Stomach (tissue), 9 donors: ENCODE measurements around the gene ARMC6. TPM values are rescaled to one million over a fixed set of nuclear protein-coding genes. Genes with fewer than 3 reads are reported as not detected.

Experiments used
- DNase-seq, 2 donors: peaks; one replicate each; pipeline versions ENCODE4 v3.0.0 to v3.0.0-alpha.2; 2013 to 2019
- H3K27ac ChIP-seq, 5 donors: fragments of 200-600 bp in 4 of 5; sonication (generic) in 4 of 5; one replicate each; pipeline ENCODE4 v1.5.1; 2013 to 2019; ENCODE audit warnings: mild to moderate bottlenecking in 1 of 5, moderate library complexity in 1 of 5
- H3K27me3 ChIP-seq, 3 donors: fragments of 200-600 bp; sonication (generic); one replicate each; pipeline ENCODE4 v1.5.1; 2017 to 2019; ENCODE audit warnings: mixed run types in 1 of 3
- H3K36me3 ChIP-seq, 4 donors: fragments of 200-600 bp; sonication (generic); 1 replicate in 3 of 4; 2 replicates in 1 of 4; pipeline ENCODE4 v1.5.1; 2016 to 2019
- H3K4me1 ChIP-seq, 4 donors: fragments of 200-600 bp; sonication (generic); one replicate each; pipeline ENCODE4 v1.5.1; 2016 to 2019
- H3K4me3 ChIP-seq, 4 donors: fragments of 200-600 bp; sonication (generic) in 3 of 4; one replicate each; pipeline ENCODE4 v1.5.1; 2016 to 2019; ENCODE audit warnings: mild to moderate bottlenecking in 1 of 4
- H3K9me3 ChIP-seq, 4 donors: fragments of 200-600 bp; sonication (generic); one replicate each; pipeline ENCODE4 v1.5.1; 2016 to 2019
- EP300 ChIP-seq: sonication (generic); formaldehyde crosslinking; IDR thresholded peaks from one replicate; pipeline ENCODE4 v1.6.1; 2017; ENCODE audit warnings: antibody characterized with exemption
- POLR2A ChIP-seq, 4 donors: fragments of 450-650 bp; IDR thresholded peaks; one replicate each; pipeline ENCODE4 v1.6.1; 2016; ENCODE audit warnings: antibody characterized with exemption in 4 of 4, control low read depth in 2 of 4, mild to moderate bottlenecking in 1 of 4, moderate library complexity in 1 of 4
- POLR2AphosphoS5 ChIP-seq, 3 donors: sonication (generic); formaldehyde crosslinking; IDR thresholded peaks; one replicate each; pipeline ENCODE4 v1.6.1; 2016; ENCODE audit warnings: antibody characterized with exemption in 3 of 3
- WGBS, 5 donors: extraction: QIAGEN DNeasy Blood & Tissue Kit in 3 of 5; methylation state at CpG; one replicate each; pipeline versions ENCODE4 v1.1.5 to v1.1.7; 2013 to 2018; 5-methylcytosine and 5-hydroxymethylcytosine counted together
- intact Hi-C: fragments of 100-400 bp; cut with DNase I; formaldehyde crosslinking; loops from one replicate; pipeline ENCODE4 v1.15.1; 2023; ENCODE audit warnings: low total_unique reads
- polyA plus RNA-seq, 3 donors: library from polyadenylated mRNA; stranded (reverse); fragments of 200-250 nt; gene quantifications; one replicate each; pipeline ENCODE4 v1.2.3, GENCODE V29; 2013
- total RNA-seq, 5 donors: library from RNA; depleted of rRNA; stranded (reverse); fragments of >200 nt; gene quantifications; one replicate each; pipeline versions ENCODE4 v1.1.0 to v1.2.3, GENCODE V29; 2014 to 2016
- TF ChIP-seq, protein P1 (sequence below), 7 experiments: fragments of 450-650 bp in 4 of 7; fragments of 200-600 bp in 3 of 7; sonication (generic) in 3 of 7; IDR thresholded peaks; one replicate each; pipeline ENCODE4 v1.5.1; 2016 to 2019; ENCODE audit warnings: antibody characterized with exemption in 7 of 7, control low read depth in 2 of 7, mild to moderate bottlenecking in 1 of 7
- donor health status: healthy with polysubstance abuse.
- donor health status: Bipolar disorder and iron deficiency.
- donor health status: healthy.

Gene ARMC6
- total and polyA plus RNA-seq, 8 donors, result 7.0 to 63.8 (median 21.1) TPM

GRCh38 chr19:19053508-19054314, 20.3 kb downstream of the ARMC6 start:
- TF ChIP-seq POLR2A (IDR thresholded peaks at IDR 0.05), result no peak
- TF ChIP-seq, protein P1, sequence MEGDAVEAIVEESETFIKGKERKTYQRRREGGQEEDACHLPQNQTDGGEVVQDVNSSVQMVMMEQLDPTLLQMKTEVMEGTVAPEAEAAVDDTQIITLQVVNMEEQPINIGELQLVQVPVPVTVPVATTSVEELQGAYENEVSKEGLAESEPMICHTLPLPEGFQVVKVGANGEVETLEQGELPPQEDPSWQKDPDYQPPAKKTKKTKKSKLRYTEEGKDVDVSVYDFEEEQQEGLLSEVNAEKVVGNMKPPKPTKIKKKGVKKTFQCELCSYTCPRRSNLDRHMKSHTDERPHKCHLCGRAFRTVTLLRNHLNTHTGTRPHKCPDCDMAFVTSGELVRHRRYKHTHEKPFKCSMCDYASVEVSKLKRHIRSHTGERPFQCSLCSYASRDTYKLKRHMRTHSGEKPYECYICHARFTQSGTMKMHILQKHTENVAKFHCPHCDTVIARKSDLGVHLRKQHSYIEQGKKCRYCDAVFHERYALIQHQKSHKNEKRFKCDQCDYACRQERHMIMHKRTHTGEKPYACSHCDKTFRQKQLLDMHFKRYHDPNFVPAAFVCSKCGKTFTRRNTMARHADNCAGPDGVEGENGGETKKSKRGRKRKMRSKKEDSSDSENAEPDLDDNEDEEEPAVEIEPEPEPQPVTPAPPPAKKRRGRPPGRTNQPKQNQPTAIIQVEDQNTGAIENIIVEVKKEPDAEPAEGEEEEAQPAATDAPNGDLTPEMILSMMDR (IDR thresholded peaks at IDR 0.05), result peak in 5 of 7 experiments; percentile 44 to 74 (median 70)
- TF ChIP-seq POLR2AphosphoS5 (IDR thresholded peaks at IDR 0.05), result no peak
- TF ChIP-seq EP300, result no peak
- DNase-seq, result peak; percentile 70 to 81
- peaks cover 38 to 92% (median 85%) of the 10 kb centered on the region in 4 donors for H3K36me3 ChIP-seq
- no peaks in the 10 kb centered on the region for H3K4me1 ChIP-seq
- H3K27ac ChIP-seq, result no peak overlapping the region
- intact Hi-C loops, result loop anchor here (10.0 kb wide), 1 partner anchor 81 kb away; the partner anchor contains the start of gene TMEM161A
- H3K4me3 ChIP-seq, result no peak overlapping the region
- H3K9me3 ChIP-seq, result no peaks in the 10 kb centered on the region
- H3K27me3 ChIP-seq, result no peaks in the 10 kb centered on the region
- 85 to 89% (median 87%) methylated on average over 24 to 25 of the region's 25 CpGs for WGBS, 5 donors

GRCh38 chr19:19054315-19054938, 21.0 kb downstream of the ARMC6 start:
- Histone ChIP-seq H3K27ac (no peak overlapping the region), H3K27me3 (no peaks in the 10 kb centered on the region), H3K4me1 (no peaks in the 10 kb centered on the region), H3K9me3 (no peaks in the 10 kb centered on the region), H3K36me3 (peaks cover 38 to 97% (median 88%) of the 10 kb centered on the region in 4 donors), H3K4me3 (no peak overlapping the region)
- TF ChIP-seq, protein P1 (IDR thresholded peaks at IDR 0.05), result no peak
- no peak for TF ChIP-seq POLR2A (IDR thresholded peaks at IDR 0.05)
- no peak for TF ChIP-seq EP300
- no peak for TF ChIP-seq POLR2AphosphoS5 (IDR thresholded peaks at IDR 0.05)
- intact Hi-C loops, result loop anchor here (10.0 kb wide), 1 partner anchor 80 kb away; the partner anchor contains the start of gene TMEM161A
- DNase-seq, result no peak
- 93 to 97% (median 95%) methylated on average over 15 of the region's 15 CpGs for WGBS, 5 donors

DNA sequence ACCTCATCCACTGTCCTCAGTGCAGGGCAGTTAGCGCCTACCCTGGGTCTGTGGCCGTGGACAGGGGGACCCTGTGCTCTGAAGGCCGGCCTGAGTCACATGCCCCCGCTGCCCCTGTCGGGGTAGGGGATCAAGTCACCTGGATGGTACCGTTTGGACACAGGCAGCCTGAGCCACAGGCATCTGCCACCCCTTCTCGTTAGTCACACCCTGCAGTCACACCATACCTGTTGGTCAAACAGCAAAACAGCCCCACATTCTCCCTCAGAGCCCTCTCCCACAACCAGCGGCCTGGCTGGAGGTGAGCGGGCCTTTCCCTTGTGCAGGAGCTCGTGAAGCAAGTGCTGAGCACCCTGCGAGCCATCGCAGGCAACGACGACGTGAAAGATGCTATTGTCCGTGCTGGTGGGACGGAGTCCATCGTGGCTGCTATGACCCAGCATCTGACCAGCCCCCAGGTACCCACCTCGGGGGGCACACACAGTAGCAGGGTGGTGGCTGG, 21.6 kb downstream of the ARMC6 start:
- WGBS, 5 donors, result 92 to 97% (median 95%) methylated on average over 13 to 19 of the region's 19 CpGs
- no peak for TF ChIP-seq POLR2A (IDR thresholded peaks at IDR 0.05)
- TF ChIP-seq, protein P1 (IDR thresholded peaks at IDR 0.05), result no peak
- TF ChIP-seq POLR2AphosphoS5 (IDR thresholded peaks at IDR 0.05), result no peak
- no peak for TF ChIP-seq EP300
- H3K27me3 ChIP-seq, result no peaks in the 10 kb centered on the region
- intact Hi-C loops, result loop anchor here (10.0 kb wide), 1 partner anchor 80 kb away; the partner anchor contains the start of gene TMEM161A
- H3K36me3 ChIP-seq, result peaks cover 38 to 97% (median 85%) of the 10 kb centered on the region in 4 donors
- no peaks in the 10 kb centered on the region for H3K4me1 ChIP-seq
- H3K9me3 ChIP-seq, result no peaks in the 10 kb centered on the region
- DNase-seq, result no peak
- no peak overlapping the region for H3K27ac ChIP-seq
- no peak overlapping the region for H3K4me3 ChIP-seq

DNA sequence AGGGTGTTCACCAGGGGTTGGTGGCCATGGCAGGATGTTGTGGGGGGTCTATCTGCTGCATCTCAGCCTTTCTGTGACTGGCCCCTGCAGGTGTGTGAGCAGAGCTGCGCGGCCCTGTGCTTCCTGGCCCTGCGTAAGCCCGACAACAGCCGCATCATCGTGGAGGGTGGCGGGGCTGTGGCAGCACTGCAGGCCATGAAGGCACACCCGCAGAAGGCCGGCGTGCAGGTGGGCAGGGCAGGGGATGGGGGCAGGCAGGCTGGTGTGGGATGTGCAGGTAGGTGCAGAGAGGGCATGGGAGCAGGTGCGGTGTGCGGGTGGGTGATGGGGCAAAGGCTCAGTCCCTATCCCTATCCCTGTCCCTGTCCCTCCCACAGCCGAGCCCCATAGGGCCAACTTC, 22.3 kb downstream of the ARMC6 start:
- Histone ChIP-seq H3K4me3 (no peak overlapping the region), H3K9me3 (no peaks in the 10 kb centered on the region), H3K27me3 (no peaks in the 10 kb centered on the region), H3K4me1 (no peaks in the 10 kb centered on the region), H3K36me3 (peaks cover 38 to 89% (median 79%) of the 10 kb centered on the region in 4 donors), H3K27ac (no peak overlapping the region)
- DNase-seq, result no peak
- 94 to 96% (median 95%) methylated on average over 13 of the region's 13 CpGs for WGBS, 5 donors
- TF ChIP-seq POLR2A (IDR thresholded peaks at IDR 0.05) (no peak), POLR2AphosphoS5 (IDR thresholded peaks at IDR 0.05) (no peak), EP300 (no peak)
- TF ChIP-seq, protein P1 (IDR thresholded peaks at IDR 0.05), result no peak
- intact Hi-C loops, result loop anchor here (10.0 kb wide), 1 partner anchor 79 kb away; the partner anchor contains the start of gene TMEM161A
